NB4 (cell line): ENCODE measurements around the gene NTSR2.

Source experiments
- DNase-seq: peaks from one replicate; pipeline ENCODE4 v3.0.0; 2010; ENCODE audit warnings: low read depth
- H3K4me3 ChIP-seq: one replicate; pipeline ENCODE4 v1.5.1; 2011; ENCODE audit warnings: mild to moderate bottlenecking, low read depth, low read length, moderate library complexity
- MYC ChIP-seq: IDR thresholded peaks from 2 replicates; pipeline ENCODE4 v1.6.1; 2011; ENCODE audit warnings: low read depth, low read length
- POLR2A ChIP-seq: IDR thresholded peaks from 2 replicates; pipeline ENCODE4 v1.6.1; 2011; ENCODE audit warnings: mild to moderate bottlenecking; ENCODE audit not compliant: insufficient read length; ENCODE audit errors: extremely low read depth
- TF ChIP-seq, protein P1 (sequence below): IDR thresholded peaks from 2 replicates; pipeline ENCODE4 v1.6.1; 2011; ENCODE audit warnings: low read depth, low read length
- TF ChIP-seq, protein P2 (sequence below): IDR thresholded peaks from one replicate; pipeline ENCODE4 v1.5.1; 2012; ENCODE audit warnings: low read depth, low read length

The NTSR2 gene

GRCh38 chr2:11611251-11611650 is 58.7 kb downstream of the NTSR2 start:
- TF ChIP-seq POLR2A: no peak
- TF ChIP-seq, protein P1, sequence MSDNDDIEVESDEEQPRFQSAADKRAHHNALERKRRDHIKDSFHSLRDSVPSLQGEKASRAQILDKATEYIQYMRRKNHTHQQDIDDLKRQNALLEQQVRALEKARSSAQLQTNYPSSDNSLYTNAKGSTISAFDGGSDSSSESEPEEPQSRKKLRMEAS: no peak
- TF ChIP-seq, protein P2, sequence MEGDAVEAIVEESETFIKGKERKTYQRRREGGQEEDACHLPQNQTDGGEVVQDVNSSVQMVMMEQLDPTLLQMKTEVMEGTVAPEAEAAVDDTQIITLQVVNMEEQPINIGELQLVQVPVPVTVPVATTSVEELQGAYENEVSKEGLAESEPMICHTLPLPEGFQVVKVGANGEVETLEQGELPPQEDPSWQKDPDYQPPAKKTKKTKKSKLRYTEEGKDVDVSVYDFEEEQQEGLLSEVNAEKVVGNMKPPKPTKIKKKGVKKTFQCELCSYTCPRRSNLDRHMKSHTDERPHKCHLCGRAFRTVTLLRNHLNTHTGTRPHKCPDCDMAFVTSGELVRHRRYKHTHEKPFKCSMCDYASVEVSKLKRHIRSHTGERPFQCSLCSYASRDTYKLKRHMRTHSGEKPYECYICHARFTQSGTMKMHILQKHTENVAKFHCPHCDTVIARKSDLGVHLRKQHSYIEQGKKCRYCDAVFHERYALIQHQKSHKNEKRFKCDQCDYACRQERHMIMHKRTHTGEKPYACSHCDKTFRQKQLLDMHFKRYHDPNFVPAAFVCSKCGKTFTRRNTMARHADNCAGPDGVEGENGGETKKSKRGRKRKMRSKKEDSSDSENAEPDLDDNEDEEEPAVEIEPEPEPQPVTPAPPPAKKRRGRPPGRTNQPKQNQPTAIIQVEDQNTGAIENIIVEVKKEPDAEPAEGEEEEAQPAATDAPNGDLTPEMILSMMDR: no peak
- TF ChIP-seq MYC: no peak
- DNase-seq: no peak
- no peak overlapping the region for H3K4me3 ChIP-seq

GRCh38 chr2:11610624-11611242 is 59.3 kb downstream of the NTSR2 start:
- no peak for DNase-seq
- TF ChIP-seq MYC (no peak), POLR2A (no peak)
- TF ChIP-seq, protein P2: no peak
- TF ChIP-seq, protein P1: no peak
- H3K4me3 ChIP-seq: no peak overlapping the region
